Lower leg skin (tissue), 4 donors: ENCODE measurements around the gene PCSK6. TPM values are rescaled to one million over a fixed set of nuclear protein-coding genes. Genes with fewer than 3 reads are reported as not detected.
A peak's percentile ranks its signal among the peaks of the same experiment; 100 is the strongest.

Experiments used
- DNase-seq, 2 donors: peaks; one replicate each; pipeline ENCODE4 v3.0.0-alpha.2; 2019; ENCODE audit warnings: low spot score in 2 of 2
- H3K4me3 ChIP-seq: fragments of 200-600 bp; sonication (generic); 2 replicates; pipeline ENCODE4 v1.5.1; 2017; ENCODE audit warnings: mild to moderate bottlenecking, low read depth; ENCODE audit not compliant: poor library complexity, severe bottlenecking
- CTCF ChIP-seq, 3 donors: fragments of 450-650 bp; IDR thresholded peaks; one replicate each; pipeline ENCODE4 v1.5.1; 2016; ENCODE audit warnings: antibody characterized with exemption in 3 of 3, mild to moderate bottlenecking in 3 of 3, moderate library complexity in 2 of 3
- POLR2A ChIP-seq, 2 donors: fragments of 450-650 bp; IDR thresholded peaks; one replicate each; pipeline ENCODE4 v1.6.1; 2016 to 2017; ENCODE audit warnings: antibody characterized with exemption in 2 of 2, mild to moderate bottlenecking in 1 of 2, moderate library complexity in 1 of 2
- WGBS, 2 donors: methylation state at CpG; one replicate each; pipeline ENCODE4 v1.1.5; 2018; 5-methylcytosine and 5-hydroxymethylcytosine counted together
- intact Hi-C: fragments of 100-400 bp; cut with DNase I; formaldehyde crosslinking; loops from one replicate; pipeline ENCODE4 v1.15.0; 2023; ENCODE audit warnings: low total_unique reads
- total RNA-seq, 4 donors: library from RNA; depleted of rRNA; stranded (reverse); fragments of >200 nt; gene quantifications; one replicate each; pipeline ENCODE4 v1.1.0, GENCODE V29; 2016

Gene PCSK6
- total RNA-seq, 4 donors from 2014 or later: 20.1 to 45.4 (median 30.4) TPM

- H3K4me3 ChIP-seq: no peak overlapping the region
- intact Hi-C loops: no loop called here
- 92 to 96% methylated on average over 20 of the region's 20 CpGs for WGBS, 2 donors
- TF ChIP-seq CTCF (IDR thresholded peaks at IDR 0.05): no peak
- peak in 1 of 2 donors; percentile 65 for DNase-seq
Observed at GRCh38 chr15:101453123-101454120, 36.1 kb downstream of the PCSK6 start.

GRCh38 chr15:101452572-101452971, 36.9 kb downstream of the PCSK6 start:
- intact Hi-C loops: no loop called here
- H3K4me3 ChIP-seq: no peak overlapping the region
- 79 to 85% methylated on average over 11 of the region's 11 CpGs for WGBS, 2 donors
- DNase-seq: peak in 1 of 2 donors; percentile 48
- TF ChIP-seq POLR2A (IDR thresholded peaks at IDR 0.05) (no peak), CTCF (IDR thresholded peaks at IDR 0.05) (no peak)

- TF ChIP-seq POLR2A (IDR thresholded peaks at IDR 0.05): no peak
- no peak for TF ChIP-seq CTCF (IDR thresholded peaks at IDR 0.05)
- DNase-seq: no peak
- intact Hi-C loops: no loop called here
- H3K4me3 ChIP-seq: no peak overlapping the region
- WGBS, 2 donors: 63 to 64% methylated on average over 3 of the region's 3 CpGs
Observed at GRCh38 chr15:101451846-101452245, 37.7 kb downstream of the PCSK6 start.

- TF ChIP-seq POLR2A (IDR thresholded peaks at IDR 0.05) (no peak), CTCF (IDR thresholded peaks at IDR 0.05) (no peak)
- no peak overlapping the region for H3K4me3 ChIP-seq
- WGBS, 2 donors: 36 to 52% methylated on average over 18 to 19 of the region's 19 CpGs
- intact Hi-C loops: no loop called here
- peak in 1 of 2 donors; percentile 88 for DNase-seq
Observed at GRCh38 chr15:101451266-101451799, 38.2 kb downstream of the PCSK6 start.

GRCh38 chr15:101450403-101451265, 38.9 kb downstream of the PCSK6 start:
- peak in 1 of 2 donors; percentile 79 for DNase-seq
- WGBS, 2 donors: 75 to 77% methylated on average over 18 of the region's 18 CpGs
- intact Hi-C loops: no loop called here
- no peak overlapping the region for H3K4me3 ChIP-seq
- TF ChIP-seq CTCF (IDR thresholded peaks at IDR 0.05) (no peak), POLR2A (IDR thresholded peaks at IDR 0.05) (no peak)
